ENCODE measurements around the gene FAM193B. TPM values are rescaled to one million over a fixed set of nuclear protein-coding genes. Genes with fewer than 3 reads are reported as not detected.

The FAM193B gene
- total and polyA plus RNA-seq, 7 donors = 9.0 to 87.4 (median 41.8) TPM

DNA sequence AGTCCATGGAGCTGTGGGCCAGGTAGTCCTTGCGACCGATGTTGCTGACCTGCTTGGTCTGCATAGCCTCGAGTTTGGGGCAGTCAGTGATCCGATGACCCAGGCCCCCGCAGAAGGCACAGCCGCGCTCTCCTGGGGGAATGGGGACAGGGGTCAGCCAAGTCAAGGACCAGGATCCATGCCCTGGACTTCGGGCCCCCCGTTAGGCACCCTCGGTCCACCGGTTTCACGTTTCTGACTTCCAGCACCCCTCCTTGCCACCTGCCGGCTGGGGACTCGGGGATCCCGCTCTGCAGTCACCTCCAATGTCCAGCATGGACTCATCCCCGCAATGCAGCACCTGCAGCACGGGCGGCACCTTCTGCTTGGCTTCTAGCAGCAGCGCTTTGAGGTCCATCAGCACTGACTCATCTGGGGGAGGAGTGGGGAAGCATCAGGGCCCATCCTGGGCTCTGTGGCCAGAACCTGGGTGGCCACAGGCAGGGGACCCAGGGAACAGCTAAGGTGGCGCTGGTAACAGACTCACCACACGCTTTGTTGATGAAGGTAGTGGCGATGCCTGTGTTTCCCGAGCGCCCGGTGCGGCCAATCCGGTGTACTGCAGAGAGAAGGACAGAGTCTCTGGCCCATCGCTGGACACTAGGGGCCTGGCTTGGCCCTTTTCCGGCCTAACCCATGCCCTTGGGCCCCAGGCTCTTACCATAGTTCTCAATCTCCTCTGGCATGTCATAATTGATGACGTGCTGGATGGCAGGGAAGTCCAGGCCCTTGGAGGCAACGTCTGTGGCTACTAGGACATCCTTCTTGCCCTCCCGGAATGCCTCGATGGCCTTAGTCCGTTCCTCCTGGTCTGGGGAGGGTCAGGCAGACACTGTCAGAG lies 42.3 kb downstream of the FAM193B start:
- H3K9me3 ChIP-seq = no peaks in the 10 kb centered on the region
- TF ChIP-seq EP300 (IDR thresholded peaks at IDR 0.05) = no peak
- TF ChIP-seq, protein P1, sequence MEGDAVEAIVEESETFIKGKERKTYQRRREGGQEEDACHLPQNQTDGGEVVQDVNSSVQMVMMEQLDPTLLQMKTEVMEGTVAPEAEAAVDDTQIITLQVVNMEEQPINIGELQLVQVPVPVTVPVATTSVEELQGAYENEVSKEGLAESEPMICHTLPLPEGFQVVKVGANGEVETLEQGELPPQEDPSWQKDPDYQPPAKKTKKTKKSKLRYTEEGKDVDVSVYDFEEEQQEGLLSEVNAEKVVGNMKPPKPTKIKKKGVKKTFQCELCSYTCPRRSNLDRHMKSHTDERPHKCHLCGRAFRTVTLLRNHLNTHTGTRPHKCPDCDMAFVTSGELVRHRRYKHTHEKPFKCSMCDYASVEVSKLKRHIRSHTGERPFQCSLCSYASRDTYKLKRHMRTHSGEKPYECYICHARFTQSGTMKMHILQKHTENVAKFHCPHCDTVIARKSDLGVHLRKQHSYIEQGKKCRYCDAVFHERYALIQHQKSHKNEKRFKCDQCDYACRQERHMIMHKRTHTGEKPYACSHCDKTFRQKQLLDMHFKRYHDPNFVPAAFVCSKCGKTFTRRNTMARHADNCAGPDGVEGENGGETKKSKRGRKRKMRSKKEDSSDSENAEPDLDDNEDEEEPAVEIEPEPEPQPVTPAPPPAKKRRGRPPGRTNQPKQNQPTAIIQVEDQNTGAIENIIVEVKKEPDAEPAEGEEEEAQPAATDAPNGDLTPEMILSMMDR (IDR thresholded peaks at IDR 0.05) = no peak
- no peak for TF ChIP-seq POLR2AphosphoS5 (IDR thresholded peaks at IDR 0.05)
- TF ChIP-seq POLR2A (IDR thresholded peaks at IDR 0.05) = no peak
- no peaks in the 10 kb centered on the region for H3K27me3 ChIP-seq
- peaks cover 0 to 17% (median 12%) of the 10 kb centered on the region in 4 donors for H3K4me1 ChIP-seq
- peaks cover 28 to 59% (median 46%) of the 10 kb centered on the region in 4 donors for H3K36me3 ChIP-seq
- H3K27ac ChIP-seq = no peak overlapping the region
- WGBS, 2 donors = 95 to 96% methylated on average over 34 of the region's 34 CpGs
- DNase-seq = no peak
- intact Hi-C loops (cut with DNase I) = loop anchor here (10.0 kb wide), 1 partner anchor 197 kb away; the partner anchor contains the start of gene MXD3
- H3K4me3 ChIP-seq = no peak overlapping the region

DNA sequence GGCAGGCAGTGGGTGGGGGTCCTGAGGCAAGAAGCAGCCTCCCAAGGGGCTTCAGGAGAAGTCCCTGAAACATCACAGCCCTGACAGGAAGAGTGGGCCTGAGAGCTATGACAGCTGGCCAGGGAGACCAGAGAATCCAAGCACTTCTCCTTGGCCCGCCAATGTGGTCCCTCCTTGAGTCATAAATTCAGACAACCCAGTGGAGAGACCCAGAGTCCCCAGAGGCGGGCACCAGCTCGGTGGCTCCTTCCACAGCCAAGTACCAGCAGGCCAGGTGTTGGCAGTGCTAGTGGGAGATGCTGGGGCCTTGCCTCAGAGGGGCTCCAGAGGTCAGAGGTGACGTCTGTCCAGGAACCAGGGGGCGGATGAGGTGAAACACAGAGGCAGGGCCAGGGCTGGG lies 43.2 kb downstream of the FAM193B start:
- peaks cover 28 to 59% (median 46%) of the 10 kb centered on the region in 4 donors for H3K36me3 ChIP-seq
- no peaks in the 10 kb centered on the region for H3K9me3 ChIP-seq
- H3K27ac ChIP-seq = peak overlapping the region in 1 of 4 donors; percentile 38

DNA sequence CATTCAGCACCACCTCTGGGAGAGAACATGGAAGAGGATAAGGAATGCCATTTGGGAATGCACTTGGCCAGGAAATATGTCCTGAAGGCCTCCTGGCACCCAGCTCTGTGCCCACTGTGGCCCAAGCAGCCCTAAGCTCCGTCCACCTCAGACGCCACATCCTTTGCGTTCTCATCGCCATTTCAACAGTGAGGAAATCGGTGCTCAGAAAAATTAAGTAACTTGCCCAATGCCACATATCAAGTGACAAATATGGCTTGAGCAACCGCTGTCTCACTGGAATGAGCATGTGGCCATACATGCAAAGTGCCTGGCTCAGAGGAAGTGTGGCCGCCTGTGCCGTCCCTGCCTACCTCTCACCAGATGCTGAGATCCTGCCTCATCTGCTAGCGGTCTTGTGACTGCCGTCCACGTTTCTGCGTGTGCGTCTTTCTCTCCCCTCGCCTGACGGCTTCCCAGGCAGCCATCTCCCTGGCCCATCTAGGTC lies 43.8 kb downstream of the FAM193B start:
- 72 to 88% methylated on average over 15 of the region's 15 CpGs for WGBS, 2 donors
- DNase-seq = no peak
- Histone ChIP-seq H3K27me3 (no peaks in the 10 kb centered on the region), H3K9me3 (no peaks in the 10 kb centered on the region), H3K4me3 (no peak overlapping the region), H3K4me1 (peaks cover 0 to 9% (median 4%) of the 10 kb centered on the region in 4 donors), H3K27ac (peak overlapping the region in 2 of 4 donors; percentile 14 to 38), H3K36me3 (peaks cover 28 to 56% (median 46%) of the 10 kb centered on the region in 4 donors)
- TF ChIP-seq POLR2AphosphoS5 (IDR thresholded peaks at IDR 0.05) = peak in 1 of 4 donors; percentile 18
- no peak for TF ChIP-seq POLR2A (IDR thresholded peaks at IDR 0.05)
- TF ChIP-seq, protein P1 (IDR thresholded peaks at IDR 0.05) = no peak
- no peak for TF ChIP-seq EP300 (IDR thresholded peaks at IDR 0.05)
- intact Hi-C loops (cut with DNase I) = loop anchor here (10.0 kb wide), 1 partner anchor 196 kb away; the partner anchor contains the start of gene MXD3

More for the DNA sequence above, 43.2 kb downstream of the FAM193B start:
- TF ChIP-seq EP300 (IDR thresholded peaks at IDR 0.05) = no peak
- no peak for TF ChIP-seq POLR2A (IDR thresholded peaks at IDR 0.05)
- no peak for TF ChIP-seq POLR2AphosphoS5 (IDR thresholded peaks at IDR 0.05)
- TF ChIP-seq, protein P1 (IDR thresholded peaks at IDR 0.05) = no peak
- no peak for DNase-seq
- H3K27me3 ChIP-seq = no peaks in the 10 kb centered on the region
- no peak overlapping the region for H3K4me3 ChIP-seq
- peaks cover 0 to 15% (median 10%) of the 10 kb centered on the region in 4 donors for H3K4me1 ChIP-seq
- 76 to 89% methylated on average over 5 of the region's 5 CpGs for WGBS, 2 donors
- intact Hi-C loops (cut with DNase I) = loop anchor here (10.0 kb wide), 1 partner anchor 196 kb away; the partner anchor contains the start of gene MXD3

DNA sequence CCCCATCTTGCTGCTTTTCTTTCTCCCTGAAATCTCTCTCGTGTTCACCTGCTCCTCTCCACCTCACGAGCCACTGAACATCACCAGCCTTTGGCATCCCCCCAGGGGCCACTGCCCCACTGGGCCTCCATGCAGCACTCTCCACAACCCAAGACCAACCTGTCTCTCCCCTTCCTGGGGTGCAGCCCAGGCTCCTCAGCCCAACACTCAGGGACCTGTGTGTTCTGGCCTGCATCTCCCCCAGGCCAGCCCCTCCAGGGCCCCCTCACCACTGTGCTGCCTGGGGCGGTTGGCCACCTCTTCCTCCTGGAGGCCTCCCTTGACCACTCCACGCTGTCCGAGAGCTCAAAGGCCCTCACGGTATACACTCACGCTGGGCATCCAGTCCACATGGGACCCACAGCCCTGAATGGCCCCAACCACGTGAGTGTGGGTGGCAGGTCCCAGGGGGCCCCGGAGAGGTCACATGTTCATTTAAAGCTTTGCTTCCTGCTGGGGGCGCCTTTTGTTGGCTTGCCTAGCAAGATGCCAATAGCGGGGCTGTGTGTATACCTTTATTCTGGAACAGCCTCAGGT lies 44.3 kb downstream of the FAM193B start:
- Histone ChIP-seq H3K36me3 (peaks cover 28 to 51% (median 44%) of the 10 kb centered on the region in 4 donors), H3K27ac (peak overlapping the region in 3 of 4 donors; percentile 14 to 40 (median 38)), H3K4me3 (peak overlapping the region in 1 of 4 donors; percentile 42), H3K4me1 (peaks cover 0 to 5% (median under 1%) of the 10 kb centered on the region in 4 donors), H3K9me3 (no peaks in the 10 kb centered on the region), H3K27me3 (no peaks in the 10 kb centered on the region)
- TF ChIP-seq POLR2A (IDR thresholded peaks at IDR 0.05) = no peak
- TF ChIP-seq POLR2AphosphoS5 (IDR thresholded peaks at IDR 0.05) = no peak
- TF ChIP-seq, protein P1 (IDR thresholded peaks at IDR 0.05) = no peak
- TF ChIP-seq EP300 (IDR thresholded peaks at IDR 0.05) = no peak
- no peak for DNase-seq
- intact Hi-C loops (cut with DNase I) = loop anchor here (10.0 kb wide), 1 partner anchor 195 kb away; the partner anchor contains the start of gene MXD3
- WGBS, 2 donors = 58 to 75% methylated on average over 11 of the region's 11 CpGs

All from sigmoid colon (tissue), 7 donors.